Adipose tissue (tissue), 3 donors: Measurements from ENCODE around the gene DBF4B. TPM values are rescaled to one million over a fixed set of nuclear protein-coding genes. Genes with fewer than 3 reads are reported as not detected.
"Not testable (repeated sequence)": the region's sequence is repeated elsewhere in the genome, so short reads cannot be mapped to it uniquely, and the experiment has no call there.

ENCODE experiments used
- H3K27ac ChIP-seq: one replicate; pipeline ENCODE4 v1.5.1; 2013; ENCODE audit warnings: low read depth, low read length
- WGBS, 3 donors: extraction: QIAGEN DNeasy Blood & Tissue Kit; methylation state at CpG; one replicate each; pipeline ENCODE4 v1.1.7; 2013; 5-methylcytosine and 5-hydroxymethylcytosine counted together
- polyA plus RNA-seq, 3 donors: library from polyadenylated mRNA; stranded (reverse); fragments of 200-250 nt; gene quantifications; one replicate each; pipeline ENCODE4 v1.2.3, GENCODE V29; 2013
- donor health status: healthy with polysubstance abuse.
- donor health status: Bipolar disorder and iron deficiency.
- donor health status: healthy.

The DBF4B gene, protein sequence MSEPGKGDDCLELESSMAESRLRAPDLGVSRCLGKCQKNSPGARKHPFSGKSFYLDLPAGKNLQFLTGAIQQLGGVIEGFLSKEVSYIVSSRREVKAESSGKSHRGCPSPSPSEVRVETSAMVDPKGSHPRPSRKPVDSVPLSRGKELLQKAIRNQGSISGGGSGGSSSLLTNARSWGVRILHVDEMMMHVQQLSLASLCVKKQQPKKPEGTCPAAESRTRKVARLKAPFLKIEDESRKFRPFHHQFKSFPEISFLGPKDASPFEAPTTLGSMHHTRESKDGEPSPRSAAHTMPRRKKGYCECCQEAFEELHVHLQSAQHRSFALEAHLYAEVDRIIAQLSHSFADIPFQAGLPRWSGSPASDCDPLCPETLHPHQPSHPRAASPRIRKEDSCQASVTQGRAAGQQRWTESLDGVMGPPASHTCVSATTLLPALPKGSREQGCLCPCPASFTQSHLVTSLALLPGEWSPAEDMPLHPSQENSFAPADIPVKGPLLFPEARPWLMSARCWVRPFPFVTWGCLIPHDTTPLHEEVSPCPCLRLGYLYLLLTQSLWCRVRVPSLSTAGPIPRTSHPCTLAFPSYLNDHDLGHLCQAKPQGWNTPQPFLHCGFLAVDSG
- 1 to 10 TPM; 1.9 to 4.9 (median 2.4) TPM for polyA plus RNA-seq

GRCh38 chr17:44708401-44709263 is at the start of gene DBF4B:
TSS of gene DBF4B (plus strand) at chr17:44708665. CDS start at chr17:44708821, 156 bp downstream.
- 0% methylated on average over 52 of the region's 52 CpGs for WGBS, 3 donors
- peak within 1 kb of the TSS; percentile 23 for H3K27ac ChIP-seq

DNA sequence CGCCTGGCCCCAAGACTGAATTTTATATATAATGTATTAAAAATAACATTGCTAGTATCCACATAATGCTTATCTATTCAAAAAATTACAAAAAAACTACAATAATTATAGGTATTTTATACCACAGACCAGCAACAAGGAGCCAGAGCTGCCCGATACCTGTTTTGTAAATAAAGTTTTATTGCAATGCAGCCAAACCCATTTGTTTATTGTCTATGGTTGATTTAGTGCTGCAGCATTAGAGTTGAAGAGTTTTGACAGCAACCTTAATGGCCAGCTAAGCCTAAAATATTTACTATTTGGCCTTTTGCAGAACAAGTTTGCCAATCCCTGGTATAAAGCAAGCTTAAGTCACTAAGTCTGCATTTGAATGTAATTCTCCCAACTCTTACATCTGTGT is 46.6 kb upstream of the DBF4B start:
- H3K27ac ChIP-seq, result no peak overlapping the region
- 93 to 98% (median 97%) methylated on average over 2 of the region's 2 CpGs for WGBS, 3 donors

DNA sequence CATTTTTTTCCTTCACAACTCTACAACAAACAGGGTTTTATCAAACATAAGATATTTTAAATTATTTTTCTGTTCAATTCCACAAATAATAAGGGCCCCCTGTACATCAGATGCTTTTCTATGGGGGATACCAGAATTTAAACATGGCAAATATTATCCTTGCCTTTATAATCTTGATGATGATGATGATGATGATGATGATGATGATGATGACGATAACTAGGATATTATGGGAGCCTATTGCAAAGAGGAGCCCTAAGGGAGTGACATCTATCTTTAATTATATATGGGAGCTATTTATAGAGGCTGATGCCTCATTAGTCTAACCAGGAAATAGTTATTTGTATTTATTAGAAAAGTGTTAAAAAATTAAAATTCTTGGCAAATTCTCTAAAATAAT is 45.4 kb upstream of the DBF4B start:
- no peak overlapping the region for H3K27ac ChIP-seq
- WGBS, 3 donors, result 70 to 81% (median 76%) methylated on average over 1 of the region's 1 CpG

- no peak overlapping the region for H3K27ac ChIP-seq
- WGBS, 3 donors, result 94 to 100% (median 95%) methylated on average over 1 of the region's 1 CpG
Measured at GRCh38 chr17:44664867-44665266, 43.6 kb upstream of the DBF4B start.

DNA sequence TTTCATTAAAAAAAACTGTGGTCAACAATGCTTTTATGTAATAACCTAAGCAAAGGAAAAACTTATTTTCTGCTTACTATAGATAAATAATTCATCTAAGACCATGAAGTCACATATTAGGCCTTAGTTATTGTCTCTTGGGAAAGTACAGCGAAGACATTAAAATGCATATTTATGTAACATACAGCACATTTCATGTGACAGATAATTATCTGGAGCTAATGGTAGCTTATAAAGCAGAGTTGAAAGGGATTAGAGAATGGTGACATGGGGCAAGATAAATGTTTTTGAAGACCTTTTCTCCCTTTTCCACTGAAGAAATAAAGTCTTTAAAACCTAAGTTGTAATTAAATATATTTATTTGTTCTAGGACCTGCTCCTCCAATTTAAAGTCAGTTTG is 42.5 kb upstream of the DBF4B start:
- no peak overlapping the region for H3K27ac ChIP-seq
- 89 to 95% (median 90%) methylated on average over 1 of the region's 1 CpG for WGBS, 3 donors

DNA sequence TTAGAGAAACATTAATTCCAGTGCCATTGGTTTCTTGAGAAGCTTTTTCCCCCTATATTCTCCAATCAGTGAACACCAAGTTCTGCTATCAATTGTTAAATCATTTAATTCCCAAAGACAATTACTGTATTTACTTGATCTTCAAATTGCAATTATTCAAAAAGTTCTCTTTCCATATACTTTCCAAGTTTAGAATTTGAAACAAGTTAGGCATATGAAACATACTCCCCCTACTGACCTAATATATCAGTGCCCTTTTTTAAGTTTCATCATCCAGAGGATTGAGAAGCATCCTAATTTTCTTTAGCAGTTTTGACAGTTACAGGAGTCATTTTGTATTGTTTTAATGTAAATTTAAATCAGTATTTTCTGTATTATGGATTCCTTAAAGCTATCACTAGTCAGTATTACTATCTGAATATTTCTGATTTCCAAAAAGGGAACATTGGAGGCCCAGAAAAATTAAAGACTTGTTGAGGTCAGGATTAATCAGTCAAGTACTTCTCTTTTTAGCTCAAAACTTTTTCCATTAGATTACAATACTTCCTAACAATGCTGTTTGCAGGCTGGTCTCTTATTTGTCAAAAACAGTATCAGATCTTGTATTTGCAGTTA is 35.9 kb upstream of the DBF4B start:
- no peak overlapping the region for H3K27ac ChIP-seq

DNA sequence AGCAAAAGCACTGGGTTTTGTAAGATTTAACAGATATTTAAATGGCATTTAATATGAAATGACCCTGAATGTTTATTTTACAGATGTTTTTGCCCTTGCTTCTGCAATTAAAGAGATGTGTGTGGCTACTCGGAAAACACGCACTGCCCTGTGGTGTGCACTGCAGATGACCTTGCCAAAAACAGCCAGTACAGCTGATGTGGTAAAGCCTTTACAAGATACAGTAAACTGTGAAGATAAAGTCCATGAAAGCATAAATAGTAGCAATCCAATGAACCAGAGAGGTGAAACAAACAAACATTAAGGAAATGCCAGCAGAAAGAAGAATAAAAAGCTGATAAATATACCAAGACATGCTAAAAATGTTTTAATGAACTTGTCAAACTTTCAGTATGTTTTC is 34.6 kb upstream of the DBF4B start:
- WGBS, 3 donors, result 68 to 93% (median 83%) methylated on average over 2 of the region's 2 CpGs

DNA sequence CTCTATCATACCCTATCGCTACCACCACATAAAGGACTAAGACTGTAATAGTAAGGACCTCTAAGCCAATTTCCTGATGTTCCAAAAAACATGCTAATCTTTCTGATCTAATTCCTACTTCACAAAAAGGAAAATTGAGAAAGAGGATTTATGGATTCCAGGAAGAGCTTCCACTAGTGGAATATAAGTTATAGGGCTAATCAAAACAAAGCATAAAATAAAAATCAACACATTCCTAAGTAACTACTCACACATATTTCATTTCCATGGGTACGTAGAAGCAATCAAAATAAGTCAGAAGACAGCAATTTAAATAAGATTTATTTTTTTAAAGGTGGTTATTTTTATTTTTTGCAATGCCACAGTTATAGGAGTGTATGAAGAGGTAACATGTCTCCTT is 31.3 kb upstream of the DBF4B start:
- WGBS, 3 donors, result 68 to 86% (median 69%) methylated on average over 2 of the region's 2 CpGs
- H3K27ac ChIP-seq, result no peak overlapping the region

More for the DNA sequence above, 34.6 kb upstream of the DBF4B start:
- no peak overlapping the region for H3K27ac ChIP-seq

GRCh38 chr17:44683303-44683702 is 25.2 kb upstream of the DBF4B start:
- not testable (repeated sequence) for H3K27ac ChIP-seq
- 63 to 91% (median 70%) methylated on average over 4 of the region's 4 CpGs for WGBS, 3 donors

DNA sequence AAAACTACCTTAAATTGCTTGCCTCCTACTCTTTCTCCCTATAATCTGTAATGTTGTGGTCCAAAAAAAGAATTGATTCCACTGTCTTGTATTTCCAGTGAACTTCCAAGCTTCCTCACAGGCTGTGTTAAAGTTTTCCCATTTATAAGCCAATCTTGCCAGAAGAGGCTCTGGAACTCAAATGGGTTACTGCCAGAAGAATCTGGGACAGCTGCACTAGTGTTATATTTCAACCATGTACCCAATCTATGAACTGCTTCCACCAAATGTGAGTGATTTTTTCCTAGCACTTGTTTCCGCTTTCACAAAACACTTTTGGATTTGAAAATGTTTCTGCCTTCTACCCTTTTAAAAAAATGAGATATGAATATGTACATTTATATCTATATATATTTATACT is 20.7 kb upstream of the DBF4B start:
- 88 to 100% (median 88%) methylated on average over 1 of the region's 1 CpG for WGBS, 3 donors
- H3K27ac ChIP-seq, result no peak overlapping the region

GRCh38 chr17:44688200-44688599 is 20.3 kb upstream of the DBF4B start:
- H3K27ac ChIP-seq, result no peak overlapping the region
- WGBS, 3 donors, result 86 to 89% (median 87%) methylated on average over 2 of the region's 2 CpGs

GRCh38 chr17:44688675-44689476 is 19.6 kb upstream of the DBF4B start:
- WGBS, 3 donors, result 2 to 6% (median 2%) methylated on average over 13 of the region's 13 CpGs
- H3K27ac ChIP-seq, result no peak overlapping the region

GRCh38 chr17:44689477-44690217 is 18.8 kb upstream of the DBF4B start, which contains the start of gene CCDC43:
TSS of gene CCDC43 (minus strand) at chr17:44689776. CDS start at chr17:44689753, 23 bp downstream.
- no peak within 1 kb of the TSS for H3K27ac ChIP-seq
- 0 to 1% (median 1%) methylated on average over 51 of the region's 51 CpGs for WGBS, 3 donors

DNA sequence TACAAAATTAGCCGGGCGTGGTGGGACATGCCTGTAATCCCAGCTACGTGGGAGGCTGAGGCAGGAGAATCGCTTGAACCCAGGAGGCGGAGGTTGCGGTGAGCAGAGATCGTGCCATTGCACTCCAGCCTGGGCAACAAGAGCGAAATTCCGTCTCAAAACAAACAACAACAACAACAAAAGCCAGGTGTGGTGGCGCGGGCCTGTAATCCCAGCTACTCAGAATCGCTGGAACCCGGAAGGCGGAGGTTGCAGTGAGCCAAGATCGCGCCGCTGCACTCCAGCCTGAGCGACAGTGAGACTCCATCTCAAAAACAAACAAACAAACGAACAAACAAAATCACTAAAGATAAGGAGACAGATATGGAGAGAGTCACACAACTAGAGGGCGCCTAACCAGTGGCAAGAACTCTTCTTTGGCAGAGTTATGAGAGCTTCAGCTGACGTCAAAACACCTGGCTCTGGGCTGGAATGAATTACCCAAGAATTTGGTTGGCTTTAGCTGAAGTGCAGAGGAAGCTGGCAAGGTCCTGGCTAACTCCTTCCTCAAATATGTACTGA is 17.6 kb upstream of the DBF4B start:
- H3K27ac ChIP-seq, result not testable (repeated sequence)
- 77 to 88% (median 86%) methylated on average over 21 of the region's 21 CpGs for WGBS, 3 donors

DNA sequence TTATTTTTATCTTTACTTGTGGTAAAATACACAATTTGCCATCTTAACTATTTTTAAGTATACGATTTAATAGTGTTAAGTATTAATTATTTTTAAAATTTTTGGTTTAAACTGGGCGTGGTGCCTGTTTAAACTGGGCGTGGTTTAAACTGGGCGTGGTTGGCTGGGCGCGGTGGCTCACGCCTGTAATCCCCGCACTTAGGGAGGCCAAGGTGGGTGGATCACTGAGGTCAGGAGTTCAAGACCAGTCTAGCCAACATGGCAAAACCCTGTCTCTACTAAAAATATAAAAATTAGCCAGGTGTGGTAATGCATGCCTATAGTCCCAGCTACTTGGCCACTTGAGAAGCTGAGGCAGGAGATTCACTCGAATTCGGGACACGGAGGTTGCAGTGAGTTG is 14.9 kb upstream of the DBF4B start:
- WGBS, 3 donors, result 74 to 81% (median 77%) methylated on average over 11 of the region's 11 CpGs
- no peak overlapping the region for H3K27ac ChIP-seq

GRCh38 chr17:44700288-44700687 is 8.2 kb upstream of the DBF4B start:
- not testable (repeated sequence) for H3K27ac ChIP-seq
- 80 to 89% (median 87%) methylated on average over 10 of the region's 10 CpGs for WGBS, 3 donors
